Cortex of kidney (tissue), 1 donor: ENCODE results near the gene GRIFIN.

Experiments
- DNase-seq: peaks from one replicate; lab custom pipeline; 2025; lab: John Stamatoyannopoulos, UW

GRIFIN gene

GRCh38 chr7:2432910-2433712 lies 43.1 kb downstream of the GRIFIN start:
- no peak for DNase-seq

- no peak for DNase-seq
These were observed 44.8 kb downstream of the GRIFIN start for GRCh38 chr7:2431260-2431867.

- DNase-seq: no peak
These were observed 50.4 kb downstream of the GRIFIN start for GRCh38 chr7:2425749-2426148.
